ENCODE results near the gene MCC.

The MCC gene

DNA sequence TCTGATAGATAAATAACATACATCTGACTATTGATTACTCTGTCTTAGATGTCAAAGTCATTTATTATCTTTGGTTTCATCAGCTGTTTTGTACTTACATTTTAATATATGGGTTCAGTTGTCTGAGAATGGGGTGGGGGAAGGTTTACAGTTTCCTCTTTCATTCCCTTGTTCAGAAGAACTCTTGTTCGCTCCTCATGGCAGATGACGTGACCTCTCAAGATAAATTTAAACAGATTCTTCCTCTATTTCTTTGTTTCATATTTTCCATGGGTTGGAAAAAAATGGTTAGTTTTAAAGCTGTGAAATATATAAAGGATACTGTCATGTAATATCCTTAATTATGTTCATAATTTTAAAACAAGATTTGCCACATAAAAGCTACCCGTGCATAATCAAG, 114.8 kb downstream of the MCC start:
- DNase-seq (ENCODE audit: low read depth in 1 of 2, low spot score in 1 of 2): no peak

DNA sequence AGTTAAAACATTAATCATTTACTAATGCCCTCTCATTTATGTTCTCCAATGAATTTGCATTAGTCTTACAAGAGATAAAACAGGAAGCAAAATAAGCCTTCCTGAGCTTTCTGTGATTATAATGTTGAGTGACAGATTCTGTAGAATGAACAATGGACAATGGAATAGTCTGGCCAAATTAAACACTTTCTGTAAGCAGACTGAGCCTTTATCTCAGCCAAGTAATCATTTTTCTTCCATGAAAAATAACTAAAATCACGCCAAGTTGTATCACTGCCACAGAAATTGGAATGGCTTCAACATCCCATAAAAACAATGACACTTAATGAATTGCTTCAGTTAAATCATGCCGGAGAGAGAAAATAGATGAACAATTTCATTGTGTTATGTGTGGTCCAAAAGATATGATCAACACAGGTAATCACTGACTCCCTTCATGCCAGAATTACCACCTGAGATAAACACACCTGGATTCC, 116.5 kb downstream of the MCC start:
- DNase-seq (ENCODE audit: low read depth in 1 of 2, low spot score in 1 of 2): no peak

DNA sequence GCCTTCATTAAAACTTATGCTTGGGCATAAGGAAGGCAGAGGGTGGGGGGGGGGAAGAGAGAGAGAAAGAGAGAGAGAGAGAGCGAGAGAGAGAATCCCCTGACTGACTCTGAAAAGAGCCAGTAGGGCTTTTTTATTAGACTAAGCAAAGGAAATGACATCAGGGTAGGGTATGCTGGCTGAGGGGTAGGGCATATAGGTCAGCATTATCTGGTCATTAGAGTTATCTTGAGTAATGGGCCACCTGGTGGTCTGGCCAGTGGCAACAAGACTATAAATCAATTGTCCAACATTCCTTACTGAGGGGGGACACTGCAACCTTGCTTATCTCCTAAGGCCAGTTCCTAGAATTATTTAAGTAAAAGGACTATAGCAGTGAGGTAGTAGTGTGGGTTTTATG, 120.7 kb downstream of the MCC start:
- no peak for DNase-seq (ENCODE audit: low read depth in 1 of 2, low spot score in 1 of 2)

DNA sequence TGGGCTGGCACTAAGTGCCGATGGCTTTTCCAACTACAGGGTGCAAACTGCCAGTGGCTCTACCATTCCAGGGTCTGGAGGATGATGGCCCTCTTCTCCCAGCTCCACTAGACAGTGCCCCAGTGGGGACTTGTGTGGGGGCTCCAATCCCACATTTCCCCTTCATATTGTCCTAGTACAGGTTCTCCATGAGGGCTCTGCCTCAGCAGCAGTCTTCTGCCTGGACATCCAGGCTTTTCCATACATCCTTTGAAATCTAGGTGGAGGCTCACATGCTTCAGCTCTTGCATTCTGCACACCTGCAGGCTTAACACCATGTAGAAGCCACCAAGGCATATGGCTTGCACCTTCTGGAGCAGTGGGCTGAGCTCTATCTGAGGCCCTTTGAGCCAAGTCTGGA, 123.8 kb downstream of the MCC start:
- DNase-seq (ENCODE audit: low read depth in 1 of 2, low spot score in 1 of 2): no peak

DNA sequence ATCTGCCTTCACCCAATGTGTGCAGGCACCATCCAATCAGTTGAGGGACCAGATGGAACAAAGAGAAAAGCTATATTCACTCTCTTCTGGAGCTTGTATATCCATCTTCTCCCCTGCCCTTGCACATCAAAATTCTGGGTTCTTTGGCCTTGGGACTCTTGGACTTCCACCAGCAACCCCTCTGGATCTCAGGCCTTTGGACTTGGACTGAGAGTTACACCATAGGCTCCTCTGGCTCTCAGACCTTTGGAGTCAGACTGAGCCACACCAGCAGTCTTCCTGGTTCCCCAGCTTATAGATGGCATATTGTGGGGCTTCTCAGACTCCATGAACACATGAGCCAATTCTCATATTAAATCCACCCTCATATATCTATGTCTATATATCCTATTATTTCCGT, 126.6 kb downstream of the MCC start:
- DNase-seq (ENCODE audit: low read depth in 1 of 2, low spot score in 1 of 2): no peak

DNA sequence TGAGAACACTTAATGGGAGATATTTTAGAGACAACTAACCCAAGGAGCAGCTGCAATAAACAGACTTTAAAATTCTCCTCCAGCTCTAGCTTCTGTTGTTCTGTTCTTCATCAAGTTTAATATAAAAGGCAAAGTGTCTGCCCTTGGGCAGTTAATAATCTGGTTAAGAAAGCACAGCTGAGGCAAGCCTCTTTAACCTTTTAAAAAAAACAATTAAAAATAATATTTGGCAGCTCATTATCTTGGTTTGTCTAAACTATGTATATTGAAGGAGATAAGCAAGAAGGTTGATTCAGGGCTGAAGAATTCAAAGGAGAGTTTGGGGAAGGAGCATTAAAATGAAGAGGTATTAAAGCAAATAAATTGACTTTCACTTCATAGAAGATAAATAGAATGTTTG, 128.8 kb downstream of the MCC start:
- no peak for DNase-seq (ENCODE audit: low read depth in 1 of 2, low spot score in 1 of 2)

DNA sequence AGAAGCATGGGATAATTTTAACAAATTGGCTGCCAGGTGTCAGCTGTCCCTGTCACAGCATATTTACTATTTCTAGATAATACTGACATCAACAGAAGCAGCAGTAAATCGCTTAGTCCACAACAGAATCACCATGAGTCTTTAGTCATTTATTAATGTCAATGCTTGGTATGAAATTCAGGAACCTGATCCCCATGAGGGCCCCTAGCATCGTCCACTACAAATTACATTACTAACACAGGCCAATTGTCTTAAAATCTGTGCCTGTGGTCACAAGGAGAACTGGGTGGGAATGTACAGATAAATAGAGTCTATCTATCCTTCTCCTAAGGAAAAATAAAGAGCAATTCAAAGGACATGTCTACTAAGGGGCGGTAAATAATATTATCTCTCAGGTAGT, 129.6 kb downstream of the MCC start:
- DNase-seq (ENCODE audit: low read depth in 1 of 2, low spot score in 1 of 2): no peak

DNA sequence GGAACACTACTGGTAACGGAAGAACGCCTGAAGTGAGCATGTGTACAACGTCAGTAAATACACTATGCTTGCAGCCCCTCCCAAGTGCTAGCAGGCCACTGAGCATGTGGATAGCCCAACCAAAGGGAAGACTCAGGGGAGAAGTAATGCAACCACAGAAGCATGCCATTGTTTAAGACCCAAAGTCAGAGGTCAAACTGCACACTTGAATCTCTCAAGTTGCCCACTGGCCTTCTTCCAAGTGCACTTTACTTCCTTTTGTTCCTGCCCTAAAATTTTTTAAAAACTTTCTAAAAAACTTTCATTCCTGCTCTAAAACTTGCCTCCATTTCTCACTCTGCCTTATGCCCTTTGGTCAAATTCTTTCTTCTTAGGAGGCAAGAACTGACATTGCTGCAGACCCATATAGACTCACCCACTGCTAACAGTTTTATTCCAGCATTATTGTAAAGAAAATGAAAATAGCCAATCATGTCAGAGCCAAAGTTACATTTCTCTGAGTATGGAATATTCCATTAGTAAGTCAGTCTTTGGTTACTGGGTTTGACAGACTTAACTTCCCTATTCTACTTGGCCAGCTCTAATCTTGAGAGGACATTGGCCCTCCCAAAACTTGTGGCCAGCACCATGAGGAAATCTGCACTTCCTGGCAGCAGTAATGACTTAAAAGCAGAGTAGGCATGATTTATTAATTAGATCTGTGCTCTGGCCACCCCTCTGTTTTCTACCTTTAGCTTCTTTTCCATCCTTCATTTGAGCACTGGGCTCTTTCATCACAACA, 130.4 kb downstream of the MCC start:
- no peak for DNase-seq (ENCODE audit: low read depth in 1 of 2, low spot score in 1 of 2)

DNA sequence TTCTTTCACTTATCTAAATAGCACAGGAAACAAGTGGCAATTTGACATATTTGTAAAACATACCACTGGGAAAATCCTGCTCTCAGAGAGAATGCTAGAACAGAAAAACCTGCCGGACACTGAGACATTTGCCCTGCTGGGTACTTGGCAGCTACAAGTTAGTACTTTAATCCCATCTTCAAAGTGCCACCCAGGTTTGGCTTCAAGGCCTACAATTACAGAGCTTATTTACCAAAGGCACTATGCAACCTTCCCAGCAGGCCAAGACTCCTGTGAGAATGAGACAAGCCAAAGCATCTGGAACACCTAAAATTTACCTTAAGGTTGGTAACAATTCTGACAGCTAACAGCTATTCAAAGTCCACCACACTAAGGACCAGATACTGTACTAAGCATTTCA, 131.8 kb downstream of the MCC start:
- DNase-seq (ENCODE audit: low read depth in 1 of 2, low spot score in 1 of 2): no peak

DNA sequence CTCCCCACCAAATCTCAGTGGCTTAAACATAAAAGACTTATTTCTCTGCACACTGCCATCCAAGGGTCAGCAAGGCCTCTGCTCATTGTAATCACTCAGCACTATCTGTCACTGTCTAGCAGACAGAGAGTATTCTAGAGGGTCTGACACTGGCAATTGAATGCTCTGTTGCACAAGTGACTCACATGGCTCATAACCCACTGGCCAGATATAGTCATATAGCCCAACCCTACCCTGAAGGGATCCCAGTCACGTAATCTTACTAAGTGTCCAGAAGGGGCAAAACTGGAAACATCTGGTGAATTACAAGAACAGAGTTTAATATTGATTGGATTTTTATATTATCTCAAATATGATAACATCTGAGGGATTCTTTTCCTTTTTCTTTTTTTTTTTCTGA, 134.2 kb downstream of the MCC start:
- no peak for DNase-seq (ENCODE audit: low read depth in 1 of 2, low spot score in 1 of 2)

DNA sequence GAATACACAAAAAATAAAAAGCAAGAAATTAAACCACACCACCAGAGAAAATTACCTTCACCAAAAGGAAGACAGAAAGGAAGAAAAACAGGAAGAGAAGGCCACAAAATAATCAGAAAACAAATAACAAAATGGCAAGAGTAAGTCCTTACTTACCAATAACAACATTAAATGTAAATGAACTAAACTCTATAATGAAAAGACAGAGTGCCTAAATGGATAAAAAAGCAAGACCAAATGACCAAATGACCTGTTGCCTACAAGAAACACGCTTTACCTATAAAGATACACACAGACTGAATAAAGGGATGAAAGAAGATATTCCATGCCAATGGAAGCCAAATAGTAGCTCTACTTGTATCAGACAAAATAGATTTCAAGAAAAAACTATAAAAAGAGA, 140.7 kb downstream of the MCC start:
- DNase-seq (ENCODE audit: low read depth in 1 of 2, low spot score in 1 of 2): no peak

DNA sequence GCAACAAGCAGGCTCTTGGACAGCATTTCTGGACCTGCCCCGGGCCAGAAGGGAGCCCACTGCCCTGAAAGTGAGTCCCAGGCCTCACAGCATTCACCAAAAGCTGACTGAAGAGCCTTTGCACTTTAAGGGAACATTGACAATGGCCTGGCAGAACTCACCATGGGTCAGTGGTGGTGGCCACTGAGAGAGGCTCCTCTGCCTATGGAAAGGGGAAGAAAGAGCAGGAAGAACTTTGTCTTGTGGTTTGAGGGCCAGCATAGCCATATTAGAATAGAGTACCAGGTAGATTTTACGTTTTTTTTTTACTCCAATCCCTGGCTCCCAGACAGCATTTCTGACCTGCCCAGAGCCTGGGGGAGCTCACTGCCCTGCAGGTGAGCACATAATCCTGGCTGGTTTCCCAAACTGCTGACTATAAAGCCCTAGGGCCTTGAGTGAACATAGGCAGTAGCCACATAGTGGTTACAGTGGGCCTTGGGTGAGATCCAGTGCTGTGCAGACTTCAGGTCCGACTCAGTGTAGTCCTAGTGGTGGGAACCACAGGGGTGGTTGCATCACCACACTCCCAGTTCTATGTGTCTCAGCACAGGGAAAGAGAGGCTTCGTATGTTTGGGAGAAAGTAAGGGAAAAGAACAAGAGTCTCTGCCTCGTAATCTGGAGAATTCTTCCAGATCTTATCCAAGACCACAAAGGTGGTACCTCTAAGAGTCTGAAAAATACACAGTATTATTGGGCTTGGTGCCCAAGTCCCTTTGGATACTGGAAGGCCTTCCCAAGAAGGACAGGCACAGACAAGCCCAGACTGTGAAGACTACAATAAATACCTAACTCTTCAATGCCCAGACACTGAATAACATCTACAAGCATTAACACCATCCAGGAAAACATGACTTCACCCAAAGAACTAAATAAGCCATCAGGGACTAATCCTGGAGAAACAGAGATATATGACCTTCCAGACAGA, 143.0 kb downstream of the MCC start:
- DNase-seq (ENCODE audit: low read depth in 1 of 2, low spot score in 1 of 2): no peak

DNA sequence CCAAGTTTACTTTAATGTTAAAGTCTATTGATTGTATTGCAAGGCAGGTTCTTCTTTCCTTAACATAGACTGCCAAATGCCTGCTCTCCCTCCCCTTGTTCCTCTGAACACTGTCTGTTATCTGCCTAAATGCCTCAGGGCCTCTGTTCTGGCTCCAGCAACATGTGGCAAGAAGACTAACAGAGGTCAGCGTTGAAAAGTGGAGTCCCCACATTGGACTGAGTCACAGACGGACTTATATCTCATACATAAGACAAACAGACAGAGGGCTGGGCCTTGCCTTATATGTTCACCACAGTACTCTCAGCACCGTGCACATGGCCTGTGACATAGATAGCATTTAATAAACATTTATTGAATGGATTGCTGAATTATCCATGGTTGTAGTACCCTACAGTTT, 144.9 kb downstream of the MCC start:
- no peak for DNase-seq (ENCODE audit: low read depth in 1 of 2, low spot score in 1 of 2)

DNA sequence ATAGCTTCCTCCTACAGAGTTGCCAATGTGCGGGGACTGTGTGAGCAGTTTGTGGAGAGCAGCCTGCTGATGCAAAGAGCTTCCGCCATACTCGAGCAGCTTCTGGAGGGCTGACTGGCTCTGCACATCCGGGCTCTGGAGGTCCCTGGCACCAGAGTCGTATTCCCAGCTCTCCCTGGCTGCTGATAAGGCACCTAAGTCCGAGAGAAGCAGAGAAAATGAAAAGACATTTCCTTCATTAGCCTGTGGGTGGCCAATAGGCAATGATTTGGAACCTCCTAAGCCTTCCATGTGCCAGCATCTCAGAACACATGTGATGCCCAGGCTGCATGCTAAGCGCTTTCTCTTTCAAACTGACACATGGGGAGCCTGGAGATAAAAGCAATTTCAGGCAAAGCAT, 147.7 kb downstream of the MCC start:
- DNase-seq (ENCODE audit: low read depth in 1 of 2, low spot score in 1 of 2): no peak

DNA sequence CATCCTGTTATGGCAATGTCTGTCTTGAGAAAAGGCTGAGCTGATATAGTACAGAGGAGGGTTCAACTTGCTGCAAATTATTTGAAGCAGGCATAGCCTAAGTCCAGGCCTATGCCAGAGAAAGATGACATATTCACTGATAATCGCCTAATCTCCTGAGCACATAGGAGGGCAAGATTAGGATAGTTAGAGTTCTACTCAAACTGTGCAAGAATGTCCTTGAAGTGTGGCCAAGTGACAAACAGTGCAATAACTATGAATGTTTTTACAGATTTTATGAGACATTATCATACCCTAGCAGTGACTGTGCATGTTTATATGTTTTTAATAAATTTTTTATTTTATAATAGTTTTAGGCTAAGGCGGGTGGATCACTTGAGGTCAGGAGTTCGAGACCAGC, 149.6 kb downstream of the MCC start:
- no peak for DNase-seq (ENCODE audit: low read depth in 1 of 2, low spot score in 1 of 2)

DNA sequence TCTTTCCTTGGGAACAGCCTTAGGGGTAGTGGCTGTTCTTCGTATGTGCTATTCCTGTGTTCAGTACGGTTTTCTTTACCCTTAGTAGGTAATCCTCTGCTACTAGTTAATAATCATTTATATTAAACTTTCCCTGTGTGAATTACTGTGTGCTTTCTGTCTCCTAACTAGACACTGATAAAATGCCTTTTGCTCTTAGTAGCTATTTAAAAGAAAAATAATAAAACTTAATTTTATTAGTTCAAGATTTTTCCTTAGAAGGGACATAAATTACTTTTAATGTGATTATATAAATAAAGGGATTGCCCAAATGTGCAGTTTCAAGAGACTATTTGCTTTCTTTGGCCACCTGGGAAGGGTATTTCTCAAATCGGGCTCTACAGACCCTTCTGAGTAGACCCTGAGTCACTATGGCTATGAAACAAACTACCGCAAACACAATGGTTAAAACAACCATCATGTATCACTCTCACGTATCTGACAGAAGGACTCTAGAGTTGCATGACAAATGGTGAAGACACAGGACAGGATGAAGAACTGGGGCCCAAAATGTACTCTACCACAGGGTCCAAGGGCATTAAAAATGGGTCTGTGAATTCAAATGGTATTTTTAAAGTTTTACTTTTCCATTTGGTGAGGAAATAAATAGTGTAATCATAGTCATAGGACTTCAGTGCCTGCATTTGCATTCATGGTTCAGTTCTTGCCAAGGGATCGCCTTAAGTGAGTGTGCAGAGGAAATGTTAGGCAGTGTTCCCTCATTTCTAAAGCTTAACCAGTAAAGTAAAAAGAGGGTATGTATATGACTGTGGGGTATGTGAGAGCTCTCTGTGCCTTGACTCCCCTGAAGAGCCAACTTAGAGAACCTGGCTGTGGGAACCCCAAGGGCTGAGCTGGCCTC, 150.5 kb downstream of the MCC start:
- DNase-seq (ENCODE audit: low read depth in 1 of 2, low spot score in 1 of 2): no peak

DNA sequence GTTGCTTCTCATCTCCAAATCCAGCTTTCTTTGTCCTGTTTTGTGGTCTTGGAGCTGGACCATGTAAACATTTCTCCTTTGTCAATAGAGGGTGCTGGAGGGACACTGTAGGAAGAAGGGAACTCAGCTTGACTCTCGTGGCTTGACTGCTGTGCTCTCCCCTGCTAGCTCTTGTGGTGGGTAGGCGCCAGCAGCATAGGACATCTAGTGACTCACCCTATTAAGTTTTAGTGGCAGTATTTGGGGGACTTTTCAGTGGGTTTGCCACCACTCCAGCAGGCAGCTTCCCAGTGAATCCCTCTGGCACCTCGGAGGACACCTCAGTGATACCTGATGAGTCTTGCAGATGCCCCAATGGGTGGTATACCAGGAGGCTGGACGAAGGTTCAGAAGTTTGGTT, 151.3 kb downstream of the MCC start:
- no peak for DNase-seq (ENCODE audit: low read depth in 1 of 2, low spot score in 1 of 2)

DNA sequence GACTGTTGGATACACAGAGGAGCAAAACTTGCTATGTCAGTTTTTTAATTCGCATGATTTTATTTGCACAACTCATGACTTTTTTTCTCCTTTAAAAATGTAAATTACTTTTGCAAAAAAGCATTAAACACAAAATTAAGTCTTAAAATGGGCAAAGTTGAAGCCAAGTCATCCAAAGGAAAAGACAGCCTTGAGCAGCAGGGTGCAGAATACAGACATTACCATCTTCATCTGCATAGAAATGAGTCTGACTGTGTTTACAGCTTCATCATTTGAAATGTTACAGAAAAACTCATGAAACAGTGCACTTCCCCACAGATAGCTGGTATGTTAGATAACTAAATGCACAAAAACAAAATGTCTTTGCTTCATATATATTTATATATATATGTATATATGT, 154.8 kb downstream of the MCC start:
- no peak for DNase-seq (ENCODE audit: low read depth in 1 of 2, low spot score in 1 of 2)

DNA sequence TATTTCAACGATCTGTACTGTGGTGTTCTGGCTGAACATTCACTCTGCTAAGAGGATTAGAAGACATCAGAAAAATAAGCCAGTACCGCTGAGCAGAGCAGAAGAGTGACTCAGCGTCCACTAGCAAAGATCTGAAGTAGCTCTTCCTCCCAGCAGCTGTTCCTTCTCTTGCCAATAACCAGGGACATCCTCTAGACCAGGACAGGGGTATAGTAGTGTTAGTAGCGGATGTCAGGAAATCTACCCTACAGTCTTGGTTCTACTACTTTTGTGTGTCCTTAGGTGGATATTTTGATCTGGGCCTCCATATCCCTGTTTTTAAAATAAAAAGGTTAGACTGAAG, 157.1 kb downstream of the MCC start:
- DNase-seq (ENCODE audit: low read depth in 1 of 2, low spot score in 1 of 2): no peak

DNA sequence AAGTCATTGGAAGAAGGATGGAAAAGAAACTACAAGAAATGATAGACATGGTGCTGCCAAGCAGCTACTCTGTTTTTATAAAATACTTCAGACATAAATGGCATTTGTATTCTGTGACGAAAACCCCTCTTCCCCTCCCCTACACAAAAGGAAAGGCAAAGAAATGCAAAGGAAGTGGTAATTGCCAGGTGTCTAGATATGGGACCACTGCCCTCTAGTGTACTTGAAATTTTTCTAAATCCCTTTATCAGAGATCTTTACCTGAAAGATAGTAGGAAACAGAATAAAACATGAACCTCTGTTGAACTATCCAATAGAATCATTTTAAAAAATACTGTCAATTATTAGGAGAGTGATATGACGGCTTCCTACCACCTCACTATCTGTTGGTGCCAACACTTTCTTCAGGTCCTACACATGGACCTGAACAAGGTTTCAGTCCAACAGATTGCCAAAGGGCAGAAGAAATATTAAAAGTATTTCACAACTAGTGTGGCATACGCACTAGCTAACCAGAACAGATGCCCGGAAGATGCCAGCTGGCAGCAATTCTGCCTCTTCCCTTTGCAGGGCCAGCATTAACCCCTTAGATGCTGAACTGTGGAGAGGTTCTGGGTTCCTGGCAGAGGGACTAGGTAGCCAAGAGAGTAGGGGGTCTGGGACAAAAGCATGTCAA, 157.6 kb downstream of the MCC start:
- DNase-seq (ENCODE audit: low read depth in 1 of 2, low spot score in 1 of 2): no peak

DNA sequence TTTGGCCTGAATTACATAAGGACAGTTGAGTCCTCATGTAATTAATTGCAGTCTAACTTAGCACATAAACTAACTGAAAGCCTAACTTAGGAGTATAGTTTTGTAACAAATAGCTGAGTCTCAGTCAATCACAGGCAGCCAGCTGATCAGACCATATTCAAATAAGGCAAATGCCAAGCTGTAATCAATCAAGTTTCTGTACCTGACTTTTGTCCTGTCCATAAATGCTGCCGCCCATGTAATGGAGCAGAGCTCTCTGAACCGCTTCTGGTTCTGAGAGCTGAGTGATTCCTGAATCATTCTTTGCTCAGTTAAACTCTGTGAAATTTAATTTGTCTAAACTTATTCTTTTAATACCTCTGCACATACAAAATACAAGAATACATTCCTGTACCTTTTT, 158.3 kb downstream of the MCC start:
- no peak for DNase-seq (ENCODE audit: low read depth in 1 of 2, low spot score in 1 of 2)

All from activated T-helper 1 cell treated with anti-CD3 and anti-CD28 coated beads, Interleukin-2, amount 50 U/mL, for 16 hours (primary cell).